Peyer's patch (tissue), 4 donors: ENCODE results near the gene EREG.

Experiments
- CTCF ChIP-seq, 6 experiments: fragments of 450-650 bp in 4 of 6; fragments of 200-600 bp in 2 of 6; sonication (generic) in 1 of 6; IDR thresholded peaks; one replicate each; pipeline ENCODE4 v1.5.1; 2017 to 2019; ENCODE audit warnings: antibody characterized with exemption in 6 of 6, mild to moderate bottlenecking in 3 of 6, moderate library complexity in 1 of 6
- POLR2A ChIP-seq, 2 donors: fragments of 450-650 bp; IDR thresholded peaks; one replicate each; pipeline ENCODE4 v1.5.1; 2017; ENCODE audit warnings: antibody characterized with exemption in 2 of 2, mild to moderate bottlenecking in 2 of 2, moderate library complexity in 2 of 2

- TF ChIP-seq CTCF (IDR thresholded peaks at IDR 0.05) (no peak), POLR2A (IDR thresholded peaks at IDR 0.05) (no peak)
Measured at GRCh38 chr4:74397748-74398426, 32.9 kb downstream of the EREG start.
